ENCODE measurements around the gene LAMA2. TPM values are rescaled to one million over a fixed set of nuclear protein-coding genes. Genes with fewer than 3 reads are reported as not detected.

Gene LAMA2
- total RNA-seq, 1 donor from 2014 or later: 54.0 TPM

DNA sequence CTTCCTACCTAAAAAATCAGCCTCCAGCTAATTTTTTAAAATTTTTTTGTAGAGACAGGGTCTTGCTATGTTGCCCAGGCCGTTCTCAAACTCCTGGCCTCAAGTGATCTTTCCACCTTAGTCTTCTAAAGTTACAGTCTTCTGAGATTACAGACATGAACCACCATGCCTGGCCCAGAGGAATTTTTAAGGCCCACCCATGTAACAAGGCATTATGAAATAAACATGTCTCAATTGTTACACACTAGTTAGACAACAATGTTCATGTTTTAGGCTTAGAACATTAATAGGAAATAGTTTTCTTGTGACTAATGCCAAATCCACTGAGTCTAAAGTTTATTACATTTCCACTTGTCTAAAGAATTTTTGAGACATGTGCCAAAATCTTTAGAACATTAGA is 221.2 kb downstream of the LAMA2 start:
- Mint-ChIP-seq H3K4me3 (no peak overlapping the region), H3K9me3 (no peaks in the 10 kb centered on the region), H3K27me3 (no peaks in the 10 kb centered on the region), H3K27ac (no peak overlapping the region), H3K4me1 (ENCODE audit: unreplicated experiment) (peaks cover 17% of the 10 kb centered on the region), H3K36me3 (peaks cover 3% of the 10 kb centered on the region)
- no peak for DNase-seq (ENCODE audit: extremely low spot score, unreplicated experiment)
- TF ChIP-seq, protein P1, sequence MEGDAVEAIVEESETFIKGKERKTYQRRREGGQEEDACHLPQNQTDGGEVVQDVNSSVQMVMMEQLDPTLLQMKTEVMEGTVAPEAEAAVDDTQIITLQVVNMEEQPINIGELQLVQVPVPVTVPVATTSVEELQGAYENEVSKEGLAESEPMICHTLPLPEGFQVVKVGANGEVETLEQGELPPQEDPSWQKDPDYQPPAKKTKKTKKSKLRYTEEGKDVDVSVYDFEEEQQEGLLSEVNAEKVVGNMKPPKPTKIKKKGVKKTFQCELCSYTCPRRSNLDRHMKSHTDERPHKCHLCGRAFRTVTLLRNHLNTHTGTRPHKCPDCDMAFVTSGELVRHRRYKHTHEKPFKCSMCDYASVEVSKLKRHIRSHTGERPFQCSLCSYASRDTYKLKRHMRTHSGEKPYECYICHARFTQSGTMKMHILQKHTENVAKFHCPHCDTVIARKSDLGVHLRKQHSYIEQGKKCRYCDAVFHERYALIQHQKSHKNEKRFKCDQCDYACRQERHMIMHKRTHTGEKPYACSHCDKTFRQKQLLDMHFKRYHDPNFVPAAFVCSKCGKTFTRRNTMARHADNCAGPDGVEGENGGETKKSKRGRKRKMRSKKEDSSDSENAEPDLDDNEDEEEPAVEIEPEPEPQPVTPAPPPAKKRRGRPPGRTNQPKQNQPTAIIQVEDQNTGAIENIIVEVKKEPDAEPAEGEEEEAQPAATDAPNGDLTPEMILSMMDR (conservative IDR thresholded peaks at IDR 0.05): no peak

DNA sequence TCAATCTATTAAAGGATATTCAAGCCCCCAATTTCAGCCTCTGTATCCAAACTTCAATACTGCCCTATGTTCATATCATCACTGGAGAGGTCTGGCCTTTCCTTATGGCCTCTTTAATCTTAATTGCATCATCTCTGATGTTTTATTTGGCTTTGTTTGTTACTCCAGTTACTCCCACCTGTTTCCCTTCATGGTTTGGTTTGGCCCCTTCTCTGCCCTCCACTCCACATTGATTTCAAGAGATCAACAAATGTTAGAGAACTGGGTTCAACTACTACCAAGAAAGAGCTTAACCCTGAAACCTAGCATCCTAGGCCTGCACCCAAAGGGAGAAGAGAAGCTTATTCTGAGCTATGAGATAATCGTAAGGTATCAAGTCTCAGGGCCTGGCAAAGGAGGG is 221.6 kb downstream of the LAMA2 start:
- Mint-ChIP-seq H3K27ac (no peak overlapping the region), H3K4me1 (ENCODE audit: unreplicated experiment) (peaks cover 17% of the 10 kb centered on the region), H3K27me3 (no peaks in the 10 kb centered on the region), H3K36me3 (no peaks in the 10 kb centered on the region), H3K4me3 (no peak overlapping the region), H3K9me3 (no peaks in the 10 kb centered on the region)
- DNase-seq (ENCODE audit: extremely low spot score, unreplicated experiment): no peak
- TF ChIP-seq, protein P1 (conservative IDR thresholded peaks at IDR 0.05): no peak

DNA sequence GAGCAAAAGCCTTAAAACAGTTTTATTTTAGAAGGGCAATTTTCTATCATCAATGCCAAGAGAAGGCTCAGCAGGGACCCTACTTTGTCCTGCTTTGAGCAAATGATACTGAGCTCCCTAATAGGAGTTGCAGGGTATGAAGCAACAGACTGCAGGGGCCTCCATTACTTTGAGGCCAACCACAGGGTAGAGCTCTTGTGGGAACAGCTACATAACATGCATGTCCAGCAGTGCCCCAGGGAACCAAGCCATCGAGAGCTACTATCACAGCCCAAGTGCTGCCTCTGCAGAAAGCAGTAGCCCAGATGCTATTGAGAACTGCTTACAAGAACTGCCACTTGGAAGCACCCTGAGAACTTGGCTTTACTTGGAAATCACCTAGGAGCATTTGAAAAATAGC is 222.1 kb downstream of the LAMA2 start:
- no peak overlapping the region for H3K4me3 Mint-ChIP-seq

DNA sequence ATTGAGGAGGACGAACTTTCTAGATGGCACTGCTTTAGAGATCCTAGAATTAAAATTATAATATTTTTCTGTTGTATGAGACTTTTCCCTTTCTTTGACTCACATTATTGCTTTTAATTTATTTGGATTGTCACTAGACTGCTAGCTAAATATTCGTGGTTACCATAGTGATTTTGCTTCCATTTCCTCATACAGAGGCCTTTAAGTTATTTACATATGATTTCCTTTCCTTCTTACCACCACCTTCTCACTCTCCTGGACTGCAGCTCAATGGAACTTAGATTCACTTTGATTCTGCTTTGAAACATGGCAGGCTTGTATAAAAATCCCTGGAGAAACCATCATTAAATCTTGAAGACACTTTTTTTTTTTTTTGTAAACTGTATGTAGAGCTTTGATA is 222.9 kb downstream of the LAMA2 start:
- Mint-ChIP-seq H3K4me3 (no peak overlapping the region), H3K27ac (peak overlapping the region; percentile 9)
- TF ChIP-seq, protein P1 (conservative IDR thresholded peaks at IDR 0.05): no peak

More for the DNA sequence above, 222.1 kb downstream of the LAMA2 start:
- no peak for DNase-seq (ENCODE audit: extremely low spot score, unreplicated experiment)
- H3K4me1 Mint-ChIP-seq (ENCODE audit: unreplicated experiment): peaks cover 17% of the 10 kb centered on the region
- TF ChIP-seq, protein P1 (conservative IDR thresholded peaks at IDR 0.05): no peak
- no peaks in the 10 kb centered on the region for H3K27me3 Mint-ChIP-seq
- H3K36me3 Mint-ChIP-seq: no peaks in the 10 kb centered on the region
- no peak overlapping the region for H3K27ac Mint-ChIP-seq
- H3K9me3 Mint-ChIP-seq: no peaks in the 10 kb centered on the region

DNA sequence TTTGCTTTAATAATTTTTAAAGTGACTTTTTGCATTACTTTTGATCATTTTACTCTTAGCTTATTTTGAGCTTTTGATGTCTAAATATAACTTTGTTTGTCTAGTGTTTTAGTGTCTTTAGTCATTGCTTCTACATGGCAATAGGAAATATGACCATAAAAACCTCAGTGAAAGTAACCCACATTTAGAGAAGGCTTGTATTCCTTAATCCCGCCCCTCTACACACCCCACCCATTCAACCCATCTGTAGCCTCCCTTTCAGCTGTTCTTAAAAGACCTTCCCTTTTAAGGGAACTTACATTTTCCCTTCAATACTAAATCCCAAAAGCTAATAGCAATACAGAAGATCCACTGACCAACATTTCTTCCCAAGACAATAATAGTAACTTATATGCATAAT is 225.4 kb downstream of the LAMA2 start:
- Mint-ChIP-seq H3K27me3 (no peaks in the 10 kb centered on the region), H3K36me3 (no peaks in the 10 kb centered on the region), H3K4me3 (no peak overlapping the region), H3K9me3 (no peaks in the 10 kb centered on the region), H3K27ac (no peak overlapping the region), H3K4me1 (ENCODE audit: unreplicated experiment) (peaks cover 23% of the 10 kb centered on the region)
- no peak for DNase-seq (ENCODE audit: extremely low spot score, unreplicated experiment)
- TF ChIP-seq, protein P1 (conservative IDR thresholded peaks at IDR 0.05): no peak

More for the DNA sequence above, 222.9 kb downstream of the LAMA2 start:
- Mint-ChIP-seq H3K27me3 (no peaks in the 10 kb centered on the region), H3K9me3 (no peaks in the 10 kb centered on the region), H3K4me1 (ENCODE audit: unreplicated experiment) (peaks cover 17% of the 10 kb centered on the region), H3K36me3 (no peaks in the 10 kb centered on the region)
- no peak for DNase-seq (ENCODE audit: extremely low spot score, unreplicated experiment)

Measured in type B pancreatic cell (in vitro differentiated cells).